ENCODE data around the gene STK39.

STK39 gene

GRCh38 chr2:167962436-167963226 lies 284.8 kb downstream of the STK39 start:
- no peak for TF ChIP-seq CTCF (IDR thresholded peaks at IDR 0.05)
- H3K36me3 ChIP-seq, result no peaks in the 10 kb centered on the region

GRCh38 chr2:167961536-167962048 lies 285.8 kb downstream of the STK39 start:
- Histone ChIP-seq H3K9me3 (no peaks in the 10 kb centered on the region), H3K4me3 (ENCODE audit: low read depth in 1 of 2, low read length in 1 of 2) (no peak overlapping the region), H3K27ac (no peak overlapping the region), H3K4me1 (ENCODE audit: control insufficient read depth in 1 of 2, insufficient read depth in 1 of 2, low read depth in 1 of 2, low read length in 1 of 2) (no peaks in the 10 kb centered on the region), H3K27me3 (no peaks in the 10 kb centered on the region), H3K36me3 (no peaks in the 10 kb centered on the region)
- TF ChIP-seq CTCF (IDR thresholded peaks at IDR 0.05), result no peak

More at GRCh38 chr2:167962436-167963226, 284.8 kb downstream of the STK39 start:
- H3K4me1 ChIP-seq (ENCODE audit: control insufficient read depth in 1 of 2, insufficient read depth in 1 of 2, low read depth in 1 of 2, low read length in 1 of 2), result no peaks in the 10 kb centered on the region
- H3K4me3 ChIP-seq (ENCODE audit: low read depth in 1 of 2, low read length in 1 of 2), result no peak overlapping the region
- no peaks in the 10 kb centered on the region for H3K9me3 ChIP-seq
- no peak overlapping the region for H3K27ac ChIP-seq
- no peaks in the 10 kb centered on the region for H3K27me3 ChIP-seq

GRCh38 chr2:167960089-167960747 lies 287.2 kb downstream of the STK39 start:
- Histone ChIP-seq H3K27ac (no peak overlapping the region), H3K27me3 (no peaks in the 10 kb centered on the region), H3K9me3 (no peaks in the 10 kb centered on the region), H3K36me3 (no peaks in the 10 kb centered on the region), H3K4me3 (ENCODE audit: low read depth in 1 of 2, low read length in 1 of 2) (no peak overlapping the region), H3K4me1 (ENCODE audit: control insufficient read depth in 1 of 2, insufficient read depth in 1 of 2, low read depth in 1 of 2, low read length in 1 of 2) (no peaks in the 10 kb centered on the region)
- no peak for TF ChIP-seq CTCF (IDR thresholded peaks at IDR 0.05)

GRCh38 chr2:167957662-167958061 lies 289.7 kb downstream of the STK39 start:
- TF ChIP-seq CTCF (IDR thresholded peaks at IDR 0.05), result no peak
- Histone ChIP-seq H3K9me3 (no peaks in the 10 kb centered on the region), H3K27ac (no peak overlapping the region), H3K4me1 (ENCODE audit: control insufficient read depth in 1 of 2, insufficient read depth in 1 of 2, low read depth in 1 of 2, low read length in 1 of 2) (no peaks in the 10 kb centered on the region), H3K27me3 (no peaks in the 10 kb centered on the region), H3K36me3 (no peaks in the 10 kb centered on the region), H3K4me3 (ENCODE audit: low read depth in 1 of 2, low read length in 1 of 2) (no peak overlapping the region)

- Histone ChIP-seq H3K27me3 (no peaks in the 10 kb centered on the region), H3K36me3 (no peaks in the 10 kb centered on the region), H3K9me3 (no peaks in the 10 kb centered on the region), H3K4me3 (ENCODE audit: low read depth in 1 of 2, low read length in 1 of 2) (no peak overlapping the region), H3K4me1 (ENCODE audit: control insufficient read depth in 1 of 2, insufficient read depth in 1 of 2, low read depth in 1 of 2, low read length in 1 of 2) (no peaks in the 10 kb centered on the region), H3K27ac (no peak overlapping the region)
- no peak for TF ChIP-seq CTCF (IDR thresholded peaks at IDR 0.05)
Measured at GRCh38 chr2:167955264-167955906, 292.0 kb downstream of the STK39 start.

Measured in neutrophil (primary cell).